AG10803 (cell line): ENCODE measurements around the gene KCNT1.

Experiments
- DNase-seq: peaks from one replicate; pipeline ENCODE4 v3.0.0; 2010; ENCODE audit warnings: low read depth
- H3K4me3 ChIP-seq: 2 replicates; pipeline ENCODE4 v1.5.1; 2011; ENCODE audit warnings: mild to moderate bottlenecking, low read length, control low read depth
- TF ChIP-seq, protein P1 (sequence below): conservative IDR thresholded peaks from 2 replicates; pipeline ENCODE4 v1.5.1; 2011; ENCODE audit warnings: mild to moderate bottlenecking, low read length, control low read depth, inconsistent platforms

KCNT1 gene

DNA sequence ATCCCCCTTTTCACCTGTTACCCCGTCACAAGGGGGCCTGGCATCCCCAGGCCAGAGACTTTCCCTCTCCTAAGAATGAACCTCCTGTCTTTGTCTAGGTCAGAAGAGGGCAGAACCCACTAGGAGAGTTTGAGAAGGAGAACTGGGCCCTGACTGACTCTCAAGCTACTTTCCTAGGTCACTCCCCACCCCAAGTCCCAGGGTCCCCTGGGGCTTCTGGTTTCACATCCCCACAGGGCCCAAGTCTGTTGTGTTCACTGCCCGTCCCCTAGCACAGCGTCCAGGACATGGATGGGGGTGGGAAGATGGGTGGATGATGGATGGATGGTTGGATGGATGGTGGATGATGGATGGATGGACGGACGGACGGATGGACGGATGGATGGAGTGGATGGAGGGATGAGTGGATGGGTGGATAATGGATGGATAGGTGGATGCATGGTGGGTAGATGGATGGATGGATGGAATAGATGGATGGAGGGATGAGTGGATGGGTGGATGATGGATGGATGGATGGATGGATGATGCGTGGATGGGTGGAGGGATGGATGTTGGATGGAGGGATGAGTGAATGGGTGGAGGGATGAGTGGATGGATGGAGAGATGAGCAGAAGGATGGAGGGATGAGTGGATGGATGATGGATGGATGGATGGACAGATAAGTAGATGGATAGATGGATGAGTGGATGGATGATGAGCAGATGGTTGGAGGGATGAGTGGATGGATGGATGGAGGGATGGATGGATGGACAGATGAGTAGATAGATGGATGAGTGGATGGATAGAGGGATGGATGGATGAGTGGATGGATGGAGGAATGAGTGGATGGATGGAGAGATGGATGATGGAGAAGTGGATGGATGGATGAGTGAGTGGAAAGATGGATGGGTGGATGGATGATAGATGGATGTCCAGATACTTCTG, 50.6 kb downstream of the KCNT1 start:
- H3K4me3 ChIP-seq, result no peak overlapping the region
- TF ChIP-seq, protein P1, sequence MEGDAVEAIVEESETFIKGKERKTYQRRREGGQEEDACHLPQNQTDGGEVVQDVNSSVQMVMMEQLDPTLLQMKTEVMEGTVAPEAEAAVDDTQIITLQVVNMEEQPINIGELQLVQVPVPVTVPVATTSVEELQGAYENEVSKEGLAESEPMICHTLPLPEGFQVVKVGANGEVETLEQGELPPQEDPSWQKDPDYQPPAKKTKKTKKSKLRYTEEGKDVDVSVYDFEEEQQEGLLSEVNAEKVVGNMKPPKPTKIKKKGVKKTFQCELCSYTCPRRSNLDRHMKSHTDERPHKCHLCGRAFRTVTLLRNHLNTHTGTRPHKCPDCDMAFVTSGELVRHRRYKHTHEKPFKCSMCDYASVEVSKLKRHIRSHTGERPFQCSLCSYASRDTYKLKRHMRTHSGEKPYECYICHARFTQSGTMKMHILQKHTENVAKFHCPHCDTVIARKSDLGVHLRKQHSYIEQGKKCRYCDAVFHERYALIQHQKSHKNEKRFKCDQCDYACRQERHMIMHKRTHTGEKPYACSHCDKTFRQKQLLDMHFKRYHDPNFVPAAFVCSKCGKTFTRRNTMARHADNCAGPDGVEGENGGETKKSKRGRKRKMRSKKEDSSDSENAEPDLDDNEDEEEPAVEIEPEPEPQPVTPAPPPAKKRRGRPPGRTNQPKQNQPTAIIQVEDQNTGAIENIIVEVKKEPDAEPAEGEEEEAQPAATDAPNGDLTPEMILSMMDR, result no peak
- no peak for DNase-seq

- H3K4me3 ChIP-seq, result no peak overlapping the region
- no peak for DNase-seq
- TF ChIP-seq, protein P1, result no peak
Observed at GRCh38 chr9:135753391-135754105, 51.6 kb downstream of the KCNT1 start.

DNA sequence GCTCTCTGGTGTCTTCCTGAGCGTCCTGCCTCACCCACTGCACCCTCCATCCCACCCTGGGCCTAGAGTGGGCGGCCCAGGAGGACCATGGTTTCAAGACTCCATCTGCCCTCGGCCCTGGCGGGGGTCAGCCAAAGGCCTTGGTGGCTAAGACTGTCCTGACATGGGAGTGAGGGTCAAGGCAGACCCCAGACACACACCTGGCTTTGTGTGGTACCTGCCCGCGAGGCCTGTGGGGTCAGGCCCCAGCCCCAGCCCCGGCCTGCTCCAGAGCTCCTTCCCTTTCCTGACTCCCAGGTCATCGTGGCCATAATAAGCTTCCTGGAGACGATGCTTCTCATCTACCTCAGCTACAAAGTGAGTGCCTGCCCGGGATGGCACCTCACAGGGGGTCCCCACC, 54.6 kb downstream of the KCNT1 start:
- TF ChIP-seq, protein P1, result no peak
- no peak for DNase-seq
- H3K4me3 ChIP-seq, result no peak overlapping the region

DNA sequence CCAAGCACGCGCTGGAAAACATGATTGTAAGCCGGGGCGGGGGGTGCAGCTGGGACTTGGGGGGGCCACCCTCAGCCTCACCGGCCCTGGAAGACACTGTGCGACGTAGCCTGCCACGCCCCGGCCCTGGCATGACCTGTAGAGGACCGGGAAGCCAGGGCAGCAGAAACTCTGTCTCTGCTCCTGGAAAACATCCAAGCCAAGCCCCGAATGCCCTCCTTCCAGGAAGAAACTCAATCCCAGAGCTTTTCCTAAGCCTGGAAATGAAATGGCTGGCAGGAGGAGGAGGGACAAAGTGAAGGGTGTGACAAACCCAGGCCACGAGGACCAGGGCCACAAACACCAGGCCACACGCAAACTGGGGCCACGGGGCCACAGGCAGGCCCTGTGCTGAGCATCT, 55.4 kb downstream of the KCNT1 start:
- TF ChIP-seq, protein P1, result no peak
- no peak overlapping the region for H3K4me3 ChIP-seq
- DNase-seq, result no peak

DNA sequence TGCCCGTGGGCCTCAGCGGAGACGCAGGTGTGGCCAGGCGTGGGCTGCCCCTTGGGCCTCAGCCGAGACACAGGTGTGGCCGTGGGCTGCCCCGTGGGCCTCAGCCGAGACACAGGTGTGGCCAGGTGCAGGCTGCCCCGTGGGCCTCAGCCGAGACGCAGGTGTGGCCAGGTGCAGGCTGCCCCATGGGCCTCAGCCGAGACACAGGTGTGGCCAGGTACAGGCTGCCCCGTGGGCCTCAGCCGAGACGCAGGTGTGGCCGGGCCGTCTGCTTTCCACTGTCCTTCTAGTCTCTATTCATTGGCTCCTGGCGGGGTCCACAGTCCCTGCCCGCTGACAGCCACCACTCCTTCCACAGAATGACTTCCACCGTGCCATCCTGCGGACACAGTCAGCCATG, 56.1 kb downstream of the KCNT1 start:
- no peak overlapping the region for H3K4me3 ChIP-seq
- TF ChIP-seq, protein P1, result no peak
- no peak for DNase-seq

DNA sequence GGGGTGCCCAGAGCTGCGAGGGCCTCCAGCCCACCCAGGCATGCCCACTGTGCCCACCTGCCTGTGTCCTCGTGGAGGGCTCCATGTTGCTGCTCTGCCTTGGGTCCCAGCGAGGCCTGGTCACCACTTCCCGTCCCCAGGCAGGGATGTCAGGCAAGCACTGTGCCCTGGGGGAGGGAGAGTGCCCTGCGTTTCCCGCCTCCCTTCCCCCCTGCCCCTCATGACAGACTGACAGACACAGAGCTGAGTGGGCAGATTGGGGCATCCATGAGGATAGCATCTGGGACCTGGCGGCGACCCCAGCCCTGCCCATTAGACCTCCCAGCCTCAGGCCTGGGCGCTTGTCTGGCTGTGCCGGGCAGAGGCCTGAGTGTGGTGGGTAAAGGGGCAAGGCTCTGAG, 56.9 kb downstream of the KCNT1 start:
- no peak for DNase-seq
- TF ChIP-seq, protein P1, result no peak
- no peak overlapping the region for H3K4me3 ChIP-seq
